Measurements from ENCODE around the gene MICU1. TPM values are rescaled to one million over a fixed set of nuclear protein-coding genes. Genes with fewer than 3 reads are reported as not detected.
A peak's percentile ranks its signal among the peaks of the same experiment; 100 is the strongest.

MICU1 gene
- total RNA-seq, 1 donor from 2014 or later, result 42.5 TPM

GRCh38 chr10:72626444-72626754 lies 520 bp upstream of the MICU1 start:
- DNase-seq, result no peak

GRCh38 chr10:72625276-72625607 lies 637 bp downstream of the MICU1 start:
- no peak for DNase-seq

- no peak for DNase-seq
Measured at GRCh38 chr10:72622271-72622670, 3.6 kb downstream of the MICU1 start.

- DNase-seq, result peak; percentile 68
Measured at GRCh38 chr10:72616716-72617115, 9.2 kb downstream of the MICU1 start.

GRCh38 chr10:72615970-72616369 lies 9.9 kb downstream of the MICU1 start:
- DNase-seq, result no peak

GRCh38 chr10:72612203-72612826 lies 13.6 kb downstream of the MICU1 start:
- DNase-seq, result no peak

GRCh38 chr10:72611783-72612182 lies 14.1 kb downstream of the MICU1 start:
- no peak for DNase-seq

- no peak for DNase-seq
Measured at GRCh38 chr10:72610466-72610865, 15.4 kb downstream of the MICU1 start.

- no peak for DNase-seq
Measured at GRCh38 chr10:72605122-72605521, 20.8 kb downstream of the MICU1 start.

GRCh38 chr10:72601144-72601543 lies 24.7 kb downstream of the MICU1 start:
- DNase-seq, result no peak

- DNase-seq, result no peak
Measured at GRCh38 chr10:72598769-72599701, 26.8 kb downstream of the MICU1 start.

GRCh38 chr10:72597897-72598296 lies 28.0 kb downstream of the MICU1 start:
- DNase-seq, result no peak

GRCh38 chr10:72595436-72595835 lies 30.4 kb downstream of the MICU1 start:
- no peak for DNase-seq

- DNase-seq, result no peak
Measured at GRCh38 chr10:72593963-72594362, 31.9 kb downstream of the MICU1 start.

- DNase-seq, result no peak
Measured at GRCh38 chr10:72588266-72588665, 37.6 kb downstream of the MICU1 start.

- no peak for DNase-seq
Measured at GRCh38 chr10:72587568-72587967, 38.3 kb downstream of the MICU1 start.

- DNase-seq, result no peak
Measured at GRCh38 chr10:72574636-72575035, 51.2 kb downstream of the MICU1 start.

GRCh38 chr10:72573079-72573478 lies 52.8 kb downstream of the MICU1 start:
- no peak for DNase-seq

- no peak for DNase-seq
Measured at GRCh38 chr10:72567889-72568640, 57.8 kb downstream of the MICU1 start.

- DNase-seq, result no peak
Measured at GRCh38 chr10:72567421-72567820, 58.5 kb downstream of the MICU1 start.

GRCh38 chr10:72564596-72564995 lies 61.3 kb downstream of the MICU1 start:
- no peak for DNase-seq

GRCh38 chr10:72563327-72563932 lies 62.4 kb downstream of the MICU1 start:
- no peak for DNase-seq

GRCh38 chr10:72561745-72562166 lies 64.1 kb downstream of the MICU1 start:
- no peak for DNase-seq
